Mesothelial cell of epicardium (in vitro differentiated cells): ENCODE results near the gene DUSP8. TPM values are rescaled to one million over a fixed set of nuclear protein-coding genes. Genes with fewer than 3 reads are reported as not detected.

Experiments used
- DNase-seq, 2 experiments: peaks; one replicate each; pipeline ENCODE4 v3.0.0; 2021; ENCODE audit warnings: low spot score in 2 of 2; ENCODE audit not compliant: unreplicated experiment in 2 of 2
- H3K27ac Mint-ChIP-seq: 2 replicates; pipeline ENCODE4 v1.8.0; 2021; ENCODE audit warnings: mixed read lengths
- H3K27me3 Mint-ChIP-seq: 2 replicates; pipeline ENCODE4 v1.8.0; 2021; ENCODE audit warnings: low read depth, mixed read lengths
- H3K36me3 Mint-ChIP-seq: 2 replicates; pipeline ENCODE4 v1.8.0; 2021; ENCODE audit warnings: mixed read lengths
- H3K4me1 Mint-ChIP-seq: 2 replicates; pipeline ENCODE4 v1.8.0; 2021; ENCODE audit warnings: mixed read lengths
- H3K4me3 Mint-ChIP-seq: 2 replicates; pipeline ENCODE4 v1.8.0; 2021; ENCODE audit warnings: mild to moderate bottlenecking, moderate library complexity, mixed read lengths
- H3K9me3 Mint-ChIP-seq: 2 replicates; pipeline ENCODE4 v1.8.0; 2021; ENCODE audit warnings: mixed read lengths
- CTCF ChIP-seq: fragments of 200-600 bp; sonication (generic); IDR thresholded peaks from one replicate; pipeline ENCODE4 v1.5.0; 2021; ENCODE audit warnings: antibody characterized with exemption; ENCODE audit not compliant: unreplicated experiment
- total RNA-seq: library from RNA; stranded (reverse); gene quantifications from 3 replicates; pipeline ENCODE4 v1.2.1, GENCODE V29; 2021

DUSP8 gene
- total RNA-seq, 1 donor from 2014 or later, result 9.1 TPM

DNA sequence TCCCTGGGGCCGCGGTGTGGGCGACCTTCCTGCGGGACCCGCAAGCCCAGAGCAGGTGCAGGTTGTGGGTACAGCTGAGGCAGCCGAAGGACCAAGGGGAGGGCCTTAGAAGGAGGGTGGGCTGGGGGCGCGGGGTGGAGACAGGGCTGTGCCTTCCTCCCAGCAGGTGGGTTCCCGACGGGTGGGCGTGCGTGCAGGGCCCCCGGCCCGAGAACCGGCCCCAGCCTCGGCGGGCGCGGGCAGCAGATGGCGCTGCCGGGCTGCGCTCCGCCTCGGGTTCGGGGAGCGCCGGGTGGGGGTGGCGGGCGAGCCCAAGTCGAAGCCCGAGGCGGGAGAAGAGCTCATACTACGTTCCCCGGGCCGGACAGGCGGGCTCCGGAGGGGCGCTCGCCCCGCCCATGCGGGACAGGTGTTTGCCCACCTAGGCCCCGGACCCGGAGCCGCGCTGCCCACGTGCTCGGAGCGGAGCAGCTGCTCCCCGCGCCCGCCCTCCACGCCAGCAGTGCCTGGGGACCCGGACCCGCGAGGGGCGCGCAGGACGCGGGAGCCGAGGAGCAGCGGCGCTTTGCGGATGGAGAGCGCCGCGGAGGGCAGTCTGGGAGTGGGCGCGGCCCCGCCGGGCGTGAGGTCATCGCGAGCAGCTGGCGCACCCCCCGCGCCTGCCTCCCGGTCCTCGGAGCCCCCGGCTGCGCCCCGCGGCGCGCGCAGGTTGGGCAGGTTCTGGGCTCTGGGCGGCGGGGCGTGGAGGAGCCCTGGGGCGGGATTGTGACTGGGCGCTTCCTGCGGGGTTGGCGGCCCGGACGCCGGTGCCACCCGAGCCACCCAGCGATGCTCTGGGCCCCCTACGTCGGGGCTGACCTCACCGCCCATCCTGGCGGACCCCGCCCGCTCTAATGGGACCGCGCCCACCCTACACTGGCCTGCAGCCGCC lies 25.3 kb downstream of the DUSP8 start:
- TF ChIP-seq CTCF, result peak; percentile 69
- Mint-ChIP-seq H3K9me3 (no peaks in the 10 kb centered on the region), H3K27ac (no peak overlapping the region), H3K4me1 (peaks cover 3% of the 10 kb centered on the region), H3K27me3 (peaks cover 70% of the 10 kb centered on the region), H3K4me3 (peak overlapping the region; percentile 40), H3K36me3 (no peaks in the 10 kb centered on the region)
- DNase-seq, result peak in 1 of 2 experiments; percentile 76

DNA sequence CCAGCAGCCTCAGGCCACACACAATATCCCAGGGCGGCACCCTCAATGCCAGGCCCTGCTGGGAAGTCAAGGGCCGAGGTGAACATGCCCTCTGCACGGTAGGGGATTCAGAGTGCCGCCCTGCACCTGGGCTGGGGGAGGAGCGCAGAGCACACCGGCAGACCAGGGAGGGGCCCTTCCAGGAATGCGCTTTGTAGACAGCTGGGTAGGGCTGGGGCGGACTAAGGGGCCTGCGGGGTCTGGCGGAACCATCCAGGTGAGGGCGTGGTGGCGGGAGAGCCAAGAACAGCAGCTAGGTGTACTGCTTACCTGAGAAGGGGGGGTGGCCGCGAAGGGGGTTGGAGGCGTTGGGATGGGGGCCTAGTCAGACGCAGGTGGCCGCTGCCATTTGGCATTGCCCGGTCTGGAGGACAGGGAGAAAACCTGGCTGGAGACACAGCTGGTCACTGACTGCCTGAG lies 26.0 kb downstream of the DUSP8 start:
- TF ChIP-seq CTCF, result no peak
- Mint-ChIP-seq H3K9me3 (no peaks in the 10 kb centered on the region), H3K27ac (no peak overlapping the region), H3K27me3 (peaks cover 75% of the 10 kb centered on the region), H3K4me3 (peak overlapping the region; percentile 40), H3K36me3 (no peaks in the 10 kb centered on the region), H3K4me1 (peaks cover 3% of the 10 kb centered on the region)
- no peak for DNase-seq

DNA sequence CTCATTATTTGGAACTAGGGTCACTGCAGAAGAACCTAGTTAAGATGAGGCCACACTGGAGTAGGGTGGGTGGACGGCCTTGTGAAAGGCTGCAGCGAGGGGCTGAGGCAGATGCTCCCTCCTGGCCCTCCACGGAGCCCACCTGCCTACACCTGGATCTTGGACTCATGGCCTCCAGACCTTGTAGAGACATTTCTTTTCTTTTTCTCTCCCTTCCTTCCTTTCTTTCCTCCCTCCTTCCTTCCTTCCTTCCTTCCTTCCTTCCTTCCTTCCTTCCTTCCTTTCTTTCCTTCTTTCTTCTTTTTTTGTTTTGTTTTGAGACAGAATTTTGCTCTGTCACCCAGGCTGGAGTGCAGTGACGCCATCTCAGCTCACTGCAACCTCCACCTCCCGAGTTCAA lies 26.6 kb downstream of the DUSP8 start:
- Mint-ChIP-seq H3K4me3 (no peak overlapping the region), H3K27me3 (peaks cover 80% of the 10 kb centered on the region), H3K27ac (no peak overlapping the region), H3K4me1 (peaks cover 3% of the 10 kb centered on the region), H3K9me3 (no peaks in the 10 kb centered on the region), H3K36me3 (no peaks in the 10 kb centered on the region)
- no peak for DNase-seq
- TF ChIP-seq CTCF, result no peak

GRCh38 chr11:1544536-1544935 lies 27.5 kb downstream of the DUSP8 start:
- Mint-ChIP-seq H3K27me3 (peaks cover 80% of the 10 kb centered on the region), H3K4me1 (peaks cover 3% of the 10 kb centered on the region), H3K27ac (no peak overlapping the region), H3K4me3 (no peak overlapping the region), H3K36me3 (no peaks in the 10 kb centered on the region), H3K9me3 (no peaks in the 10 kb centered on the region)
- DNase-seq, result no peak
- no peak for TF ChIP-seq CTCF

GRCh38 chr11:1543606-1544263 lies 28.3 kb downstream of the DUSP8 start:
- Mint-ChIP-seq H3K27me3 (peaks cover 79% of the 10 kb centered on the region), H3K4me1 (peaks cover 3% of the 10 kb centered on the region), H3K4me3 (no peak overlapping the region), H3K36me3 (no peaks in the 10 kb centered on the region), H3K27ac (no peak overlapping the region), H3K9me3 (no peaks in the 10 kb centered on the region)
- no peak for DNase-seq
- no peak for TF ChIP-seq CTCF
